Measurements from ENCODE around the gene HDAC9. TPM values are rescaled to one million over a fixed set of nuclear protein-coding genes. Genes with fewer than 3 reads are reported as not detected.

The HDAC9 gene
- total RNA-seq, 4 donors from 2014 or later, result 3.0 to 14.0 (median 5.6) TPM

DNA sequence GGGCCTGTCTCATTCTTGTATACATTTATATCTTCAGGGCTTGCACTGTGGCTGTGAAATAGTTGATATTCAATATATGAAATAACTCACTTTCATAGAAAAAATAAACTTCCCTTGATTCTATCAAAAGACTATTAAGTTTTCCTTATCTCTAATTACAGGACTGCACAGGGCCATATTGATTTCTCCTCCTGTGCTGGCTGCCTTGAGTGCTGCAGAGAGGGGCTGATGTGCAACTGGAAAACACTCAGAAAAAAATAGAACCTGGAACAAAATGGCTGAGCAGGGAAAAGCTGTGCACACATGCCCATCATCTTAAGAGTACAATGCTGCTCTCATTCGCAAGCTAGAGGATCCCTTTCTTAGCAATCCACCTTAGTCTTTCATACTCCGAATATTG, 5.9 kb upstream of the HDAC9 start:
- no peak overlapping the region for H3K27ac ChIP-seq
- H3K27me3 ChIP-seq, result no peaks in the 10 kb centered on the region
- no peak for TF ChIP-seq POLR2A (IDR thresholded peaks at IDR 0.05)
- TF ChIP-seq, protein P1, sequence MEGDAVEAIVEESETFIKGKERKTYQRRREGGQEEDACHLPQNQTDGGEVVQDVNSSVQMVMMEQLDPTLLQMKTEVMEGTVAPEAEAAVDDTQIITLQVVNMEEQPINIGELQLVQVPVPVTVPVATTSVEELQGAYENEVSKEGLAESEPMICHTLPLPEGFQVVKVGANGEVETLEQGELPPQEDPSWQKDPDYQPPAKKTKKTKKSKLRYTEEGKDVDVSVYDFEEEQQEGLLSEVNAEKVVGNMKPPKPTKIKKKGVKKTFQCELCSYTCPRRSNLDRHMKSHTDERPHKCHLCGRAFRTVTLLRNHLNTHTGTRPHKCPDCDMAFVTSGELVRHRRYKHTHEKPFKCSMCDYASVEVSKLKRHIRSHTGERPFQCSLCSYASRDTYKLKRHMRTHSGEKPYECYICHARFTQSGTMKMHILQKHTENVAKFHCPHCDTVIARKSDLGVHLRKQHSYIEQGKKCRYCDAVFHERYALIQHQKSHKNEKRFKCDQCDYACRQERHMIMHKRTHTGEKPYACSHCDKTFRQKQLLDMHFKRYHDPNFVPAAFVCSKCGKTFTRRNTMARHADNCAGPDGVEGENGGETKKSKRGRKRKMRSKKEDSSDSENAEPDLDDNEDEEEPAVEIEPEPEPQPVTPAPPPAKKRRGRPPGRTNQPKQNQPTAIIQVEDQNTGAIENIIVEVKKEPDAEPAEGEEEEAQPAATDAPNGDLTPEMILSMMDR (IDR thresholded peaks at IDR 0.05 in 4 of 5, conservative IDR thresholded peaks at IDR 0.05 in 1 of 5), result no peak
- H3K4me3 ChIP-seq, result no peak overlapping the region
- peaks cover 14 to 17% of the 10 kb centered on the region in 2 donors for H3K4me1 ChIP-seq
- in situ Hi-C loops (cut with MboI; ENCODE audit: low sequenced_read_pairs in 4 of 4), result no loop called here
- H3K36me3 ChIP-seq, result no peaks in the 10 kb centered on the region
- ATAC-seq (no peak), DNase-seq (no peak)
- no peaks in the 10 kb centered on the region for H3K9me3 ChIP-seq
- intact Hi-C loops (cut with DNase I; ENCODE audit: low total_unique reads), result no loop called here

DNA sequence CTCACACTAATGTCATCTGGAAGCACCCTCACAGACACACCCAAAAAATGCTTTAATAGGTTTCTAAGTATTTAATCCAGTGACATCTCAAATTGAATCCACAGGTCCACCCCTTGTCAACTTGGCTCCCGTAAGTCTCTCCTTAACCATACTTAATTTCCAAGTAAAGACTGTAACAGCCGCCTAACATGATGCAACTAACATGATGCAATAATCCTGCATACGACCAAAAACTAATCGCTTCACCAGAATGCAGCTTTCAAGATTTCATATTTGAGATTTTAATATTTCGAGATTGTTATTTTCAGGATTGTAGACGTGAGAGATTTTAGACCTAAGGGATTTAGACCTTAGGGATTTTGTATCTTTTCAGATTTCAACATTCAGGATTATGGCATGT, 3.7 kb upstream of the HDAC9 start:
- DNase-seq (no peak), ATAC-seq (no peak)
- no peaks in the 10 kb centered on the region for H3K27me3 ChIP-seq
- H3K9me3 ChIP-seq, result no peaks in the 10 kb centered on the region
- H3K4me1 ChIP-seq, result peaks cover 30 to 34% of the 10 kb centered on the region in 2 donors
- in situ Hi-C loops (cut with MboI; ENCODE audit: low sequenced_read_pairs in 4 of 4) (no loop called here), intact Hi-C loops (cut with DNase I; ENCODE audit: low total_unique reads) (no loop called here)
- H3K36me3 ChIP-seq, result no peaks in the 10 kb centered on the region
- TF ChIP-seq, protein P1 (IDR thresholded peaks at IDR 0.05 in 4 of 5, conservative IDR thresholded peaks at IDR 0.05 in 1 of 5), result no peak
- no peak for TF ChIP-seq POLR2A (IDR thresholded peaks at IDR 0.05)
- H3K27ac ChIP-seq, result no peak overlapping the region
- no peak overlapping the region for H3K4me3 ChIP-seq

DNA sequence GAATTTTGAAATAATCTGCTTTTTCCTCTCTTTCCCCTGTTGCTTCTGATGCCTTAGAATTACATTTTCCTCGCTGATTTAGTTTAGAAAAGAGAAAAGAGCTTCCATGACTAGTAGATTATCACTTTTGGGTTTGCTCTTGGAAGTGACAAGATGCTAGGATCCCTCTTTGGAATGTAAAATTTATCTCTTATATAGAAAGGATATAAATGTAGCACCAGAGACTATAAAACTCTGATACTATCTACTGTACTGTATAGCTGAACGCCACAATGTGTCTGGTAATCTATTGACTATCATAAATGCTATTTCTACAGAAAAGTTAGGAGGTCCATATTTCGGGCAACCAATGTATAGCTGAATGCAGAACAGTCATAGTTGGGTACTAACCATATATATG, 1.1 kb upstream of the HDAC9 start:
- H3K36me3 ChIP-seq, result no peaks in the 10 kb centered on the region
- no peak for TF ChIP-seq POLR2A (IDR thresholded peaks at IDR 0.05)
- no peaks in the 10 kb centered on the region for H3K9me3 ChIP-seq
- DNase-seq (no peak), ATAC-seq (no peak)
- H3K27ac ChIP-seq, result peak overlapping the region; percentile 84 to 91 (median 90)
- in situ Hi-C loops (cut with MboI; ENCODE audit: low sequenced_read_pairs in 4 of 4) (no loop called here), intact Hi-C loops (cut with DNase I; ENCODE audit: low total_unique reads) (loop anchor here (2.0 kb wide), 1 partner anchor 78 kb away; no protein-coding TSS in a partner anchor)
- H3K4me3 ChIP-seq, result no peak overlapping the region
- H3K4me1 ChIP-seq, result peaks cover 54 to 59% of the 10 kb centered on the region in 2 donors
- no peaks in the 10 kb centered on the region for H3K27me3 ChIP-seq

DNA sequence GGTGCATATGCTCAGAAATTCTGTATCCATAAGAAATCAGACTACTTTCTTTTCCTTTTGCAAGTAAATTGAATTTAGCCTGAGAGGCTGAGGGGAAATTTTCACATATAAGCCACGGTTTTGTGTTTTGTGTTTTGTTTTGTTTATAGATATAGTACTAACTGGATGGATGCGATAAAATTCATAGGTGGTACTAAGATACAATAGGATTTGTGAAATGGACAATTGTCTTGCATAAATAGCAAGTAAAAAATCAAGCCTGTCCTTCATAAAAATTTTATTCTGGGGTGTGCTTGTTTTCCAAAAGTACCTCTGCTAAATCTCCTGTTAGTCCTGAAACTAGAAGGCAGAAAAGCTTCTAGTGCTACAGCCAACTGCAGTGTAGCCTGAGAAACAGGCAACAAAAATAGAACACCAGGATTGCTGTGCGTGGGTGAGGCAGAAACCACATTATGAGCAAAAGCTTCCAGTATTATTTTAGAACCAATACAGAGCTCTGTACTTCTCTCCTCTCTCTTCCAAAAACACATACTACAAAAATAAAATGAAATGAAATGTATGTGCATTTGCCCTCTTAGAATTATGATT, 634 bp upstream of the HDAC9 start:
- no peaks in the 10 kb centered on the region for H3K36me3 ChIP-seq
- intact Hi-C loops (cut with DNase I; ENCODE audit: low total_unique reads) (loop anchor here (2.0 to 5.0 kb wide), 4 partner anchors 38 to 138 kb away; no protein-coding TSS in a partner anchor), in situ Hi-C loops (cut with MboI; ENCODE audit: low sequenced_read_pairs in 4 of 4) (no loop called here)
- H3K4me3 ChIP-seq, result peak overlapping the region; percentile 60 to 68 (median 64)
- DNase-seq (no peak), ATAC-seq (peak; percentile 55 to 72)
- no peaks in the 10 kb centered on the region for H3K9me3 ChIP-seq
- no peaks in the 10 kb centered on the region for H3K27me3 ChIP-seq
- peaks cover 59 to 62% of the 10 kb centered on the region in 2 donors for H3K4me1 ChIP-seq
- H3K27ac ChIP-seq, result peak overlapping the region; percentile 84 to 91 (median 90)
- no peak for TF ChIP-seq POLR2A (IDR thresholded peaks at IDR 0.05)
- TF ChIP-seq, protein P1 (IDR thresholded peaks at IDR 0.05 in 4 of 5, conservative IDR thresholded peaks at IDR 0.05 in 1 of 5), result no peak

DNA sequence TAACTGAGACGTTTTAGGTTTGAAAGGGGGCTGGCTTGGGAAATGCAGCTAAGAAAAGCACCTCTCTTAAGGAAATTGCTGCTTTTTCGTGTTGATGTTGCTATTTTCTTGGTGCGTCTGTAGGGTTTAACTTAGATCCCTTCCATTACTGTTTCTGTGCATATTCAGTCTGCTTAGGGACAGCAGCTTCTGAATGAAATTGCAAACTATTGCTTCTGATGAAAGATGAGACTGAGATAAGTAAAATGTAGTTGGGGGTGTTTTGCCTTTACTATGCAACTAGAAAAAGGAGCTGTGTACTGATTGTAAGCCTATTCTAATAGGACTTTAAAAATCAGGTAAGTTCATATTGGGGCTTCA, 772 bp downstream of the HDAC9 start:
- Histone ChIP-seq H3K27me3 (no peaks in the 10 kb centered on the region), H3K27ac (peak overlapping the region; percentile 84 to 91 (median 90)), H3K4me1 (peaks cover 57 to 66% of the 10 kb centered on the region in 2 donors), H3K36me3 (no peaks in the 10 kb centered on the region), H3K4me3 (peak overlapping the region; percentile 60 to 68 (median 64)), H3K9me3 (no peaks in the 10 kb centered on the region)
- in situ Hi-C loops (cut with MboI; ENCODE audit: low sequenced_read_pairs in 4 of 4), result no loop called here
- DNase-seq, result no peak
- no peak for TF ChIP-seq POLR2A (IDR thresholded peaks at IDR 0.05)
- intact Hi-C loops (cut with DNase I; ENCODE audit: low total_unique reads), result loop anchor here (5.0 kb wide), 3 partner anchors 39 to 139 kb away; no protein-coding TSS in a partner anchor
- ATAC-seq, result no peak
